HG02943 (cell line): ENCODE results near the gene SLC23A2.

Source experiments
- ATAC-seq: cut with Tn5 transposase; IDR thresholded peaks from one replicate; pipeline ENCODE4 v1.9.1; 2021; ENCODE audit warnings: mild to moderate bottlenecking, low read depth, moderate library complexity; ENCODE audit not compliant: unreplicated experiment

SLC23A2 gene

DNA sequence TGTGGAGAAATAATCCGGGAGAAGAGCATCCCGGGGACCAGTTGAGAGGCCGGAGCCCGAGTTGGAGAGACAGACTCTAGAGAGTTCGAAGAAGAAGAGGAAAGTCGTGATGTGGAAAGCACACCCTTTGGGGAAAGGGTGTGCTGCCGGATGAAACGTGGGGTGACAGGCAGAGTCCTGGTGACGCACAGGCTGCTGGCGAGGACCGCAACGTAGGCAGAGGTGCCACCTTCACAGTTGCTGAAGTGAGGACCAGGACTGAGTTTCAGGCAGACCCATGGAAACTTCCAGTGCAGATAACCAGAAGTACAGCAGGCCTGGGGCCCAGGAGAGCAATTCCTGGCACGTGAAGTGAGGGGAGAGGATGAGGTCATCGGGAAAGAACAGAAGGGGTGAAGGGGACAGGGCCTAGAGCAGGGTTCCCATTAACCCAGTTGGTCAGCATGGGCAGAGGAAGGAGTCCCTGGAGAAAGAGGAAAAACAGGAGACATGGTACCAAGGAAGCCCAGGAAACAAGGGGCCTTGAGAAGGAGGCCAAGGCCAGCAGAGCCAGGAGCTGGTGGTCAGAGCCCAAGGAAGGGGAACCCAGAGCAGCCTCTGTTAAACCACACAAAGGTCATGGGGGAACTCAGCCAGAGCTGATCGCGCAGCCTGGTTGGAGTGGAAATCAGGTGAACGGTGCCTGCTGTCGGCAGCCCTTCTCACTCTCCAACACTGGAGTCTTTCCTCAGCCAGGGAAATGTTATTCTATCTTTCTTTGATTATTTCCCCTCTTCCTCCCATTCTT lies 195.5 kb downstream of the SLC23A2 start:
- ATAC-seq, result no peak

GRCh38 chr20:4802527-4802926 lies 198.8 kb downstream of the SLC23A2 start:
- ATAC-seq, result no peak
